ENCODE results near the gene MSL1. TPM values are rescaled to one million over a fixed set of nuclear protein-coding genes. Genes with fewer than 3 reads are reported as not detected.

MSL1 gene
- total RNA-seq, 3 donors from 2014 or later (not counting 1 experiment from before 2014, with no cell fraction given), result 99.0 to 124 (median 110) TPM

- Histone ChIP-seq H3K27ac (ENCODE audit: low read length) (no peak overlapping the region), H3K4me3 (ENCODE audit: low read length) (no peak overlapping the region), H3K9me3 (ENCODE audit: control insufficient read depth, insufficient read depth, low read length) (no peaks in the 10 kb centered on the region), H3K4me1 (ENCODE audit: control insufficient read depth, insufficient read depth, low read length) (peaks cover 17% of the 10 kb centered on the region), H3K27me3 (ENCODE audit: control insufficient read depth, insufficient read depth, low read length) (peaks cover 2% of the 10 kb centered on the region), H3K36me3 (ENCODE audit: control insufficient read depth, insufficient read depth, low read length) (peaks cover 13% of the 10 kb centered on the region)
- ATAC-seq (no peak), DNase-seq (no peak)
- Mint-ChIP-seq H3K4me3 (peak overlapping the region; percentile 57), H3K27ac (no peak overlapping the region), H3K36me3 (peaks cover 5% of the 10 kb centered on the region), H3K9me3 (no peaks in the 10 kb centered on the region), H3K4me1 (peaks cover 0 to 10% of the 10 kb centered on the region in 2 donors), H3K27me3 (ENCODE audit: low read depth in 2 of 2) (peaks cover 0 to 4% of the 10 kb centered on the region in 2 donors)
- intact Hi-C loops (cut with micrococcal nuclease), result no loop called here
- 95% methylated on average over 7 of the region's 7 CpGs for WGBS (ENCODE audit: insufficient coverage)
- TF ChIP-seq CTCF (IDR thresholded peaks at IDR 0.05), result no peak
Measured at GRCh38 chr17:40175928-40176753, 54.4 kb downstream of the MSL1 start.

GRCh38 chr17:40176754-40177110, 55.0 kb downstream of the MSL1 start:
- H3K9me3 ChIP-seq (ENCODE audit: control insufficient read depth, insufficient read depth, low read length), result no peaks in the 10 kb centered on the region
- Mint-ChIP-seq H3K36me3 (no peaks in the 10 kb centered on the region), H3K27ac (peak overlapping the region in 1 of 2 donors; percentile 29), H3K4me3 (peak overlapping the region; percentile 57), H3K4me1 (peaks cover 0 to 10% of the 10 kb centered on the region in 2 donors), H3K27me3 (ENCODE audit: low read depth in 2 of 2) (peaks cover 0 to 4% of the 10 kb centered on the region in 2 donors), H3K9me3 (no peaks in the 10 kb centered on the region)
- H3K36me3 ChIP-seq (ENCODE audit: control insufficient read depth, insufficient read depth, low read length), result peaks cover 7% of the 10 kb centered on the region
- no peak overlapping the region for H3K27ac ChIP-seq (ENCODE audit: low read length)
- H3K4me1 ChIP-seq (ENCODE audit: control insufficient read depth, insufficient read depth, low read length), result peaks cover 17% of the 10 kb centered on the region
- ATAC-seq (no peak), DNase-seq (no peak)
- TF ChIP-seq CTCF (IDR thresholded peaks at IDR 0.05), result no peak
- H3K4me3 ChIP-seq (ENCODE audit: low read length), result no peak overlapping the region
- intact Hi-C loops (cut with micrococcal nuclease), result no loop called here
- H3K27me3 ChIP-seq (ENCODE audit: control insufficient read depth, insufficient read depth, low read length), result peaks cover 2% of the 10 kb centered on the region
- 85% methylated on average over 2 of the region's 2 CpGs for WGBS (ENCODE audit: insufficient coverage)

GRCh38 chr17:40177275-40177874, 55.6 kb downstream of the MSL1 start, which contains the start of gene RAPGEFL1:
Gene RAPGEFL1 (plus strand): TSS chr17:40177470. CDS start chr17:40177862, 392 bp downstream.
- no peak for TF ChIP-seq CTCF (IDR thresholded peaks at IDR 0.05)
- H3K4me3 ChIP-seq (ENCODE audit: low read length), result peak within 1 kb of the TSS; percentile 47
- no peaks in the 10 kb centered on the region for H3K9me3 ChIP-seq (ENCODE audit: control insufficient read depth, insufficient read depth, low read length)
- peaks cover 17% of the 10 kb centered on the region for H3K4me1 ChIP-seq (ENCODE audit: control insufficient read depth, insufficient read depth, low read length)
- no peak within 1 kb of the TSS for H3K27ac ChIP-seq (ENCODE audit: low read length)
- WGBS (ENCODE audit: insufficient coverage), result under 1% methylated on average over 57 of the region's 57 CpGs
- peaks cover 0 to 4% of the 10 kb centered on the region in 2 donors for H3K27me3 Mint-ChIP-seq (ENCODE audit: low read depth in 2 of 2)
- no peaks in the 10 kb centered on the region for H3K36me3 Mint-ChIP-seq
- peaks cover 2% of the 10 kb centered on the region for H3K27me3 ChIP-seq (ENCODE audit: control insufficient read depth, insufficient read depth, low read length)
- H3K9me3 Mint-ChIP-seq, result no peaks in the 10 kb centered on the region
- peak within 1 kb of the TSS; percentile 72 for H3K4me3 Mint-ChIP-seq
- H3K36me3 ChIP-seq (ENCODE audit: control insufficient read depth, insufficient read depth, low read length), result peaks cover under 1% of the 10 kb centered on the region
- intact Hi-C loops (cut with micrococcal nuclease), result no loop called here
- peak; percentile 63 to 88 for DNase-seq
- peak; percentile 96 to 98 (median 97) for ATAC-seq
- peaks cover 0 to 10% of the 10 kb centered on the region in 2 donors for H3K4me1 Mint-ChIP-seq
- H3K27ac Mint-ChIP-seq, result peak within 1 kb of the TSS in 1 of 2 donors; percentile 29
